NCI-H2107 treated with DMSO at 0.1 percent for 48 hours (cell line): Measurements from ENCODE around the gene PRIM2.
"Not testable (repeated sequence)": the region's sequence is repeated elsewhere in the genome, so short reads cannot be mapped to it uniquely, and the experiment has no call there.

Experiments used
- DNase-seq: peaks from one replicate; lab custom pipeline; 2025; ENCODE audit not compliant: unreplicated experiment; lab: John Stamatoyannopoulos, UW

The PRIM2 gene

GRCh38 chr6:57359766-57360165, 42.3 kb downstream of the PRIM2 start:
- not testable (repeated sequence) for DNase-seq

- DNase-seq, result not testable (repeated sequence)
Observed at GRCh38 chr6:57362340-57362739, 44.9 kb downstream of the PRIM2 start.

DNA sequence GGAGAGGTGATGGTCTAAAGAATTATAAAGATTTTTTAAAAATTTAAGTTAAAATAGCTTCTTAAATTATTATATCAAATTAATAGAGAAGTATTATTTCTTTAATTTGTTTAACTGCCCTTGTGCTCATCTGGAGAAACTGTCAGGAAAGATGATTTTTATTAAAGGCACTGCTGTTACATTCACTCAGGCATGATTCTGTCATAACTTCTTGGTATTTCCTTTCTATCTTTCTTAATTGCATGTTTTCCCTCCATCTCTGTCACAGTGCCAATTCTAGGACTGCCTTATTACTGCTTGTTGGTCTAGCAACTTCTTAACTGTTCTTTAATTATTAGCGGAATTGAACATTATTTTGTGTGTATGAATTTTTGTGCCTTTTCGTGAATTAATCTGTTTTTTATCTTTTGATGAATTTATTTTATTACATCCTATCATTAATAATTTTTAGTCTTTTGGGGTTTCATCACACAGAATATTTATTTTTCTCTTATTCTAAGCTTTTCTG, 47.7 kb downstream of the PRIM2 start:
- not testable (repeated sequence) for DNase-seq

- not testable (repeated sequence) for DNase-seq
Observed at GRCh38 chr6:57368965-57369731, 51.7 kb downstream of the PRIM2 start.

DNA sequence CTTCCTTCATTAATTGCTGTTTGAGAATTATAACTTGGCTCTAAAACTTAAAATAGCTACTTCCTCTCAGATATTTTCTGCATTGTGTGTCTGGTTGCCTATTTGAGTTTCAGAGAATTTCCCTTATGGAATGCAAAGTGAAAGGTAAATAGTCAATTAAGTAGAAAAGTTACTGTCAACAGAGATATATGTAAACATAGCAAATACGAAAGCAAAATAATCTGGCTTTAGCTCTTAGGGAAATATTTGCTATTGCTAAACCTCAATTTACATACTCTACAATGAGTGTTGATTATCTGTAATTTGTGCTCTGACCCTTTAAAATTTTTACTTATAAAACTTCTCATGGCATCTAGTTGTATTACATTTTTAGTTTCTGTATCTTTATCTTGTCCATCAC, 54.3 kb downstream of the PRIM2 start:
- DNase-seq, result not testable (repeated sequence)

- DNase-seq, result not testable (repeated sequence)
Observed at GRCh38 chr6:57374764-57375163, 57.3 kb downstream of the PRIM2 start.

- DNase-seq, result not testable (repeated sequence)
Observed at GRCh38 chr6:57376083-57376482, 58.7 kb downstream of the PRIM2 start.

DNA sequence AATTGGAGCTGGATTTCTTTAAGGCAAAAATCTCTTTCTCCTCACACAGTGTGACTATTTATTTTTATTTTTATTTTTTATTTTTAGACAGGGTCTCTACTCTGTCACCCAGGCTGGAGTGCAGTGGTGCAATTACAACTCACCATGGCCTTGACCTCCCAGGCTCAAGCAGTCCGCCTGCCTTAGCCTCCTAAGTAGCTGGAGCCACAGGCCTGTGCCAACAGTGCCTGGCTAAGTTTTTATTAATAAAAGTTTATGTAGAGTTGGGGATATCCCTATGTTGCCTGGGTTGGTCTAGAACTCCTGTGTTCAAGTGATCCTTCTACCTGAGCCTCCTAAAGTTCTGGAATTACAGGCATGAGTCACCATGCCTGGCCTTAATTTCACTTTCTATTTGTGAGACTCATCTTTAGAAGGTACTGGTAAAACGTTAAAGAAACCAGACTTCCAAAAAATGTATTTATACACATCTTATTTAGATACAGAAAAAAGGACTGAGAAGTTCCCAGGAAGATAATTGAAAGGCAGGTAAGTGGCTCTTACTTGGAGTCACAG, 71.7 kb downstream of the PRIM2 start:
- not testable (repeated sequence) for DNase-seq

DNA sequence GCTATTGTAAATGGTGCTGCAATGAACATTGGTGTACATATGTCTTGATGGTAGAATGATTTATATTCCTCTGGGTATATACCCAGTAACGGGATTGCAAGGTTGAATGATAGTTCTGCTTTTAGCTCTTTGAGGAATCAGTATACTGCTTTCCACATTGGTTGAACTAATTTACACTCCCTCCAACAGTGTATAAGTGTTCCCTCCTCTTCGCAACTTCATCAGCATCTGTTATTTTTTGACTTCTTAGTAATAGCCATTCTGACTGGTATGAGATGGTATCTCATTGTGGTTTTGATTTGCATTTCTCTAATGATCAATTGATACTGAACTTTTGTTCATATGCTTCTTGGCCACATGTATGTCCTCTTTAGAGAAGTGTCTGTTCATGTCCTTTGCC, 73.4 kb downstream of the PRIM2 start:
- not testable (repeated sequence) for DNase-seq

DNA sequence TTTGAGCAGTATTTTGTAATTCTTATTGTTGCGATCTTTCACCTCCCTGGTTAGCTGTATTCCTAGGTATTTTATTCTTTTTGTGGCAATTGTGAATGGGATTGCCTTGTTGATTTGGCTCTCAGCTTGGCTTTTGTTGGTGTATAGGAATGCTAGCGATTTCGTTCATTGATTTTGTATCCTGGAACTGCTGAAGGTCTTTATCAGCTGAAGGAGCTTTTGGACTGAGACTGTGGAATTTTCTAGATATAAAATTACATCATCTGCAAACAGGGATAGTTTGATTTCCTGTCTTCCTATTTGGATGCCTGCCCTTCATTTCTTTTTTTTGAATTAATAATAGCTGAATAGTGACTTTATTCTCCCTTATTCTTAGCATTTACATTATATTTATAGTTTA, 74.6 kb downstream of the PRIM2 start:
- not testable (repeated sequence) for DNase-seq

DNA sequence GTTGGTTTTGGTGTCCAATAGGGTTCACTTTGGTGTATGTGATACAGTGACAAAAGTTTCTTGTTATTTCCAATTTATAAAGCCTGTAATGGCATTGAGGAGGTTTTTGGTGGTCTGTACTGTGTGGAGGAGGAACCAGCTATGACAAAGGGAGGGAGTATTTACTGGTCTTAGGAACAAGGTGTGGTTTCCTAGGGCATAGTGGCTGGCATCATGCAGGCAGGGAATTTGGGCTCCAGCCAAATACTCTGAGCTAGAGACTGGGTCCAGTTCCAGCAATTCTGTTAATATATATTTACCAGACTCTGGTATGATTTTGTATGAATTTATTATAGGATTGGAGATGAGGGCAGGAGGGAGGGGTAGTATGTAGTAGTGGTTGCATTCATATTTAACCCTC, 101.9 kb downstream of the PRIM2 start:
- not testable (repeated sequence) for DNase-seq

GRCh38 chr6:57421503-57421902, 104.1 kb downstream of the PRIM2 start:
- DNase-seq, result no peak

DNA sequence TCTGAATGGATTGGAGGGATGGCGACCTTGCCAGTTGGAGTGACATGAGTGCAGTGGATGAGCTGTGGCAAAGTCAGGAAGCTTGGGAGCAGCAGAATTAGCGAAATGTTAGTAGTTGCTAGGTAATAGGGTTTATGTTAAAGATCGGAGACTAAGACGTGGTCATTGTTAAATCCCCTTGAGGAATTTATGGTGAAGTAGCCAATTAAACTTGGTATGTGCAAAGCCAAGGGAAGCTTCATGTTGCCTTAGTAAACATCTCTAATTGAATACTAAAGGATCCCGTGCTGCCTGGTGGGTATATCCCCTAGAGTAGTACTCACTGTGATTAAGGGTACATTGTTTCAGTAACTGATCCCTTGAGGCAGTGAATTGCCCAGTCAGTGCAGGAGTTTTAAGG, 106.0 kb downstream of the PRIM2 start:
- DNase-seq, result no peak

GRCh38 chr6:57431742-57432141, 114.3 kb downstream of the PRIM2 start:
- DNase-seq, result not testable (repeated sequence)

DNA sequence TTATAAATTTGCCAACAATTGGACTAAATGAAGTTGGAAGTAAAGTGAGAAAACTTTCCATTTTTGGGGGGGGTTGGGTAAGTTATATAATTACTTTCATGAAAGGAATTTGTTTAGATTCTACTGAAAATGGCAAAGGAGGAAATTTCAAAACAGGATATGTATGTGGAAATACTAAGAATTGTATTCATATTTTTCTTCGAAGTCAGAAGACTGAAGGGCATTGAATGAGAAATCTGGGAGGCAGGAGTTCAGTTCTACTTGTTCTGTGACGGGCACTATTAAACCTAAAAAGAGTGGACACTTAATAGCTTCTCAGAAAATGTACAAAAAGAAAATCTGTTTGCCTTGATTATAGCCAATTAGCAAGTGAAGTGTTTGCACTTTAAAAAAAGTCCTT, 114.7 kb downstream of the PRIM2 start:
- DNase-seq, result no peak

- DNase-seq, result no peak
Observed at GRCh38 chr6:57432919-57433684, 115.7 kb downstream of the PRIM2 start.

DNA sequence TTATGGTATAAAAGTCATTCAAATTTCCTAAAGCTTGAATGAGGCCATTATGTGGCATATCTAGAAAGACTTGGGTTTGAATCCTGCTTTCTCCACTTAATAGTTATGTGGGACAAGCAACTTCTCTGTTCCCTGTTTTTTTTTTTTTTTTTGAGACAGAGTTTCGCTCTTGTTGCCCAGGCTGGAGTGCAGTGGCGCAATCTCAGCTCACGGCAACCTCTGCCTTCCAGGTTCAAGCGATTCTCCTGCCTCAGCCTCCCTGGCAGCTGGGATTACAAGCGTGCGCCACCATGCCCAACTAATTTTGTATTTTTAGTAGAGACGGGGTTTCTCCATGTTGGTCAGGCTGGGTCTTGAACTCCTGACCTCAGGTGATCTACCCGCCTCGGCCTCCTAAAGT, 116.4 kb downstream of the PRIM2 start:
- DNase-seq, result not testable (repeated sequence)

DNA sequence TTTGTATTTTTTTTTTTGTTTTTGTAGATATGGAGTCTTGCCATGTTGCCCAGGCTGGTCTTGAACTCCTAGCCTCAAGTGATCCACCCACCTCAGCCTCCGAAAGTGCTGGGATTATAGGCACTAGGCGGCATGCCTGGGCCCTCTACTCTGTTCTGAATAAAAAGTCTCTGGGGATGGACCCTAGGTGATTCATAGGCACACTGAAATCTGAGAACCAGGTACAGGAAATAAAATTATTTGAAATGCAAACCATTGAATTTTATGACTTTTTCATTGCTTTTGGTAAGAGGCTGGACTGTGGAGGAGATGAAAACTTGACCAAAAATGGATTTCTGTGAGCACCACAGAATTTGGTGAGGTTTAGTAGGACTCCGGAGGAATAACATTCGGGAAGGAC, 117.5 kb downstream of the PRIM2 start:
- no peak for DNase-seq

DNA sequence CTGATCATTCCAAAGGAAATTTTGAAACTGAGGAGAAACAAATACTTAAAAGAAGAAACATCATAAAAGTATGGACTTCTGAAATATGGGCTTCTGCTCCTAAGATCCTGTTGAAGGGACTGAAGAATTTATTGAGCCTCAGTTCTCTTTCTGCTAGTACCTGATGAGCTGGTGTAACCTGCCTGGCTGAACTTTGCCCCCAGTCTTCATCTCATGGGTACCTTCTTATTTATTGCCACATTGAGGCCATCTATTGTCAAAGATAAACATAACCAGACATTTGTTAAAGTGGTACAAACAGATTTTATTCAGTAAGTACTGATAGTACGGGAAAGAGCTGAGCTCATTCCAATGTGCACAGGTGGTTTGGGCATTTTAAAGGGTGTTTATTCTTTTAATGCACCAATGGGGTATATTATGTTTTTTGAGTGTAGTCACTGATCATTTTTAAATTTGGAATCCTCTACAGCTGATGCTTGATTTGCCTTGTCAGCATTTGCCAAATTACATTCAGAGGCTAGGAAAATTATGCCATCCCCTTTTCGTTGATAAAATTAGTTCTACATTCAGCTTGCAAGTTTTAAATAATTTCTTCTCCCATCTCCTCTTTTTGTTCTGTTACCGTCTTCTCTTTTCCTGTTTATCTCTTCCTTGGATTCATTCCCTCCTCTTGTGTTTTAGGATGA, 118.2 kb downstream of the PRIM2 start:
- DNase-seq, result no peak

DNA sequence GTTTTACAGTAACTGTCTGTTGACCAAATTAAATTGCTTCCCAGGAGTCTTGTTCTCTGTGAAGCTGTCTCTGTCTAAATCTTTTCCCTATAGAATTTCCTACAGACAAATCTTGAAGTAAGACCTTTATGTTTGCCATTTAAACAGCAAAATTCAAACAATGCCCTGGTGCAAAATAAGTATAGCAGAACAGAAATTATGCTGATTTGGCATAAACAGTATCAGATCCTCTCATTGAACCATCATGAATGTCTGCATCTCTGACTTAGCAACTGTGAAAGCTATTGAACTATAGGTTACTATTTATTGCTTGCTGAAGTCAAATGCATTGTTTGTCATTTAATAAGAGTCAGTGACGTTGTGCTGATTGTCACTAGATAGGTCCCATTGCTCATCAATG, 123.3 kb downstream of the PRIM2 start:
- DNase-seq, result not testable (repeated sequence)

DNA sequence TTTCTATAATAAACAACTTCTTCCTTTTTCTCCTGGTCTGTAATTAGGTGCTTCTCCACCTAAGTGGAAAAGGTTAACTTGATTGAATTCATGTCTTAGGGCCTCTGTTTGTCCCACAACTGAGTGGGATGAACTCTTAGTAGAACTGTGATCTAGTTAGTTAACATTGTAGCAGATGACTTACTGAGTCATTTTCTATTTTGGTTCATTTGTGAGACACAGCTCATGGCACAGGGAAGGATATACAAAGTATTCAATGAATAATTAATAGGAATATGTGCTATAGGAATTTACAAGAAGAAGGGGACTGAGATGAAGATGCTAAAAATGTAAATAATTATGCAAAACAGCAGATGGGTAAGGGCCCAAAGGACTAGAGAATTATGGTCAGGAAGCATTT, 124.7 kb downstream of the PRIM2 start:
- not testable (repeated sequence) for DNase-seq
